Cortex of kidney (tissue), 1 donor: ENCODE results near the gene TIGD6.

Source experiments
- DNase-seq: peaks from one replicate; lab custom pipeline; 2025; lab: John Stamatoyannopoulos, UW

TIGD6 gene

GRCh38 chr5:150016537-150016936 is 16.1 kb upstream of the TIGD6 start:
- DNase-seq: no peak

- no peak for DNase-seq
These were observed 15.0 kb upstream of the TIGD6 start for GRCh38 chr5:150015415-150015814.

GRCh38 chr5:150014456-150014855 is 14.0 kb upstream of the TIGD6 start:
- DNase-seq: no peak

- DNase-seq: no peak
These were observed 13.5 kb upstream of the TIGD6 start for GRCh38 chr5:150013931-150014330.

GRCh38 chr5:150009671-150010387 is 9.4 kb upstream of the TIGD6 start:
- DNase-seq: no peak

GRCh38 chr5:150007050-150007449 is 6.6 kb upstream of the TIGD6 start:
- no peak for DNase-seq

- DNase-seq: no peak
These were observed 5.9 kb upstream of the TIGD6 start for GRCh38 chr5:150006318-150006717.

- DNase-seq: no peak
These were observed 1.4 kb upstream of the TIGD6 start for GRCh38 chr5:150001660-150002486.

- DNase-seq: no peak
These were observed 671 bp upstream of the TIGD6 start for GRCh38 chr5:150000990-150001659.

- no peak for DNase-seq
These were observed 593 bp downstream of the TIGD6 start for GRCh38 chr5:149999866-150000255.

- DNase-seq: no peak
These were observed 1.1 kb downstream of the TIGD6 start for GRCh38 chr5:149999359-149999758.

- no peak for DNase-seq
These were observed 2.2 kb downstream of the TIGD6 start for GRCh38 chr5:149998281-149998680.

GRCh38 chr5:149996205-149996890 is 4.1 kb downstream of the TIGD6 start:
- DNase-seq: no peak

GRCh38 chr5:149995385-149996204 is 4.9 kb downstream of the TIGD6 start:
- no peak for DNase-seq

- no peak for DNase-seq
These were observed 7.0 kb downstream of the TIGD6 start for GRCh38 chr5:149993471-149993870.

GRCh38 chr5:149990518-149991376 is 9.7 kb downstream of the TIGD6 start:
- DNase-seq: no peak

GRCh38 chr5:149988126-149988525 is 12.3 kb downstream of the TIGD6 start:
- DNase-seq: no peak

GRCh38 chr5:149982505-149982904 is 17.9 kb downstream of the TIGD6 start:
- DNase-seq: no peak

GRCh38 chr5:149981206-149981605 is 19.2 kb downstream of the TIGD6 start:
- no peak for DNase-seq

GRCh38 chr5:149979896-149980295 is 20.6 kb downstream of the TIGD6 start:
- no peak for DNase-seq
